ENCODE measurements around the gene STAU1.
"Not testable (repeated sequence)": the region's sequence is repeated elsewhere in the genome, so short reads cannot be mapped to it uniquely, and the experiment has no call there.

STAU1 gene

DNA sequence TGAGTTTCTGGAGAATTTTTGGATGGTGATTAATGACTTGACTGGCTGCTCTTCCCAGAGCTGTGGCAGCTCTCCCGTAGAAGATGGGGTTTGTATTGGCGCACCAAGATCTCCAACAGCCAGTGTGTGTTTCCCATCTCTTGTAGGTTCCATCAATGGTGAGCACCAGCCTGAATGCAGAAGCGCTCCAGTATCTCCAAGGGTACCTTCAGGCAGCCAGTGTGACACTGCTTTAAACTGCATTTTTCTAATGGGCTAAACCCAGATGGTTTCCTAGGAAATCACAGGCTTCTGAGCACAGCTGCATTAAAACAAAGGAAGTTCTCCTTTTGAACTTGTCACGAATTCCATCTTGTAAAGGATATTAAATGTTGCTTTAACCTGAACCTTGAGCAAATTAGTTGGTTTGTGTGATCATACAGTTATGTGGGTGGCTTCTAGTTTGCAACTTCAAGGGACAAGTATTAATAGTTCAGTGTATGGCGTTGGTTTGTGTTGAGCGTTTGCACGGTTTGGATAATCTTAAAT lies 91.9 kb downstream of the STAU1 start:
- no peak for FAIRE-seq
- no peak for TF ChIP-seq TAF1 (IDR thresholded peaks at IDR 0.05; ENCODE audit: low read depth, low read length)
- no peak for TF ChIP-seq POU2F2 (IDR thresholded peaks at IDR 0.05; ENCODE audit: low read depth, low read length)
- no peak for TF ChIP-seq PAX5 (IDR thresholded peaks at IDR 0.05; ENCODE audit: insufficient read depth, low read length, severe bottlenecking)
- no peak for TF ChIP-seq SPI1 (IDR thresholded peaks at IDR 0.05; ENCODE audit: low read depth, low read length)
- no peak for TF ChIP-seq POLR2AphosphoS5 (IDR thresholded peaks at IDR 0.05; ENCODE audit: low read depth, low read length)
- no peak for TF ChIP-seq POLR2A (IDR thresholded peaks at IDR 0.05; ENCODE audit: low read depth, low read length)
- no peak for DNase-seq (ENCODE audit: insufficient read length, low spot score)

DNA sequence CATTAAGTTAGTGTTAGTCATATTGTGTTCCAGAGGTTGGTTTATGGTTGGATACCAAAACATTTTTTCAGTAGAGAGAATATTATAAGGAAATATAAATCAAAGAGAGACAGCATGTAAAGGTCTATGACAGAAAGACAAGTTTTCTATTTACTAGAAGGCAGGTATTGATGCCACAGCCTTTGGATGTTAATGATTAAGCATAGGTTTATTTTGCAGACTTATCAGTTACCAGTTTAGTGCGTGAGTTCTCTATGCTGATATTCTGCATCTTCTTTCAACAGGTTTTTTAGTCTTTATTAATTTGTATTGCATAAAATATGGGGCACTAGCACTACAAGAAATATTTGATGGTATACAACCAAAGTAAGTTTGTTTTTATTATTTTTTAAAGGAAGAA lies 96.4 kb downstream of the STAU1 start:
- FAIRE-seq: no peak
- DNase-seq (ENCODE audit: insufficient read length, low spot score): no peak
- TF ChIP-seq TAF1 (IDR thresholded peaks at IDR 0.05; ENCODE audit: low read depth, low read length) (no peak), POLR2AphosphoS5 (IDR thresholded peaks at IDR 0.05; ENCODE audit: low read depth, low read length) (no peak), SPI1 (IDR thresholded peaks at IDR 0.05; ENCODE audit: low read depth, low read length) (no peak), POU2F2 (IDR thresholded peaks at IDR 0.05; ENCODE audit: low read depth, low read length) (no peak), POLR2A (IDR thresholded peaks at IDR 0.05; ENCODE audit: low read depth, low read length) (no peak), PAX5 (IDR thresholded peaks at IDR 0.05; ENCODE audit: insufficient read depth, low read length, severe bottlenecking) (no peak)

- DNase-seq (ENCODE audit: insufficient read length, low spot score) (no peak), FAIRE-seq (no peak)
- TF ChIP-seq POLR2A (IDR thresholded peaks at IDR 0.05; ENCODE audit: low read depth, low read length) (no peak), POU2F2 (IDR thresholded peaks at IDR 0.05; ENCODE audit: low read depth, low read length) (no peak), PAX5 (IDR thresholded peaks at IDR 0.05; ENCODE audit: insufficient read depth, low read length, severe bottlenecking) (no peak), POLR2AphosphoS5 (IDR thresholded peaks at IDR 0.05; ENCODE audit: low read depth, low read length) (no peak), TAF1 (IDR thresholded peaks at IDR 0.05; ENCODE audit: low read depth, low read length) (no peak), SPI1 (IDR thresholded peaks at IDR 0.05; ENCODE audit: low read depth, low read length) (no peak)
These were observed 97.0 kb downstream of the STAU1 start for GRCh38 chr20:49091104-49091503.

DNA sequence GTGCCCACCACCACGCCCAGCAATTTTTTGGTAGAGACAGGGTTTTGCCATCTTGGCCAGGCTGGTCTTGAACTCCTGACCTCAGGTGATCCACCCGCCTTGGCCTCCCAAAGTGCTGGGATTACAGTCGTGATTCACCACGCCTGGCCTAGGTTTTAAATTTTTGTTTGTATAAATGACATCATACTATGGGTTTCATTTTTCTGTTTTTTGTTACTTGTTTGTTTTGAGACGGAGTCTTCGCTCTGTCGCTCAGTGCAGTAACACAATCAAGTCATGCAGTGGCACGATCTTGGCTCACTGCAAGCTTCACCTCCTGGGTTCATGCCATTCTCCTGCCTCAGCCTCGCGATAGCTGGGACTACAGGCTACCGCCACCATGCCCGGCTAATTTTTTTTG lies 105.8 kb downstream of the STAU1 start:
- FAIRE-seq; DNase-seq (ENCODE audit: insufficient read length, low spot score): not testable (repeated sequence)

DNA sequence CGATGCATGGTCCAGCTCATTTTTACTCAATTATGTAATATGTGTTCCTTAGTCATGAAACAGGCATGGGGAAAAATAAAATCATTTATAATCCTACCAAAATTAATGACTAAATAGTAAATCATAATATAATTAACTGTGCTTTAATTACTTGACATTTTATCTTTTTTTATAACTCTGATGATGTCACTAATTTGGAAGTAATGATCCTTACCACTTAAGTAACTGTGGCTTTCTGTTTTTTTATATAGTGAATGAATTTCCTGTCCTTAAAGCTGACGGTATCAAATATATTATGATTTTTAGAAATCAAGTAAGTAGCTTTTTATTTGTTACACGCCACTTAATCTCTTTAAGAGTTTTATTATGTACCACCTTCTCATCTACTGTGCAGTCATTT lies 109.8 kb downstream of the STAU1 start:
- DNase-seq (ENCODE audit: insufficient read length, low spot score): no peak
- no peak for FAIRE-seq

DNA sequence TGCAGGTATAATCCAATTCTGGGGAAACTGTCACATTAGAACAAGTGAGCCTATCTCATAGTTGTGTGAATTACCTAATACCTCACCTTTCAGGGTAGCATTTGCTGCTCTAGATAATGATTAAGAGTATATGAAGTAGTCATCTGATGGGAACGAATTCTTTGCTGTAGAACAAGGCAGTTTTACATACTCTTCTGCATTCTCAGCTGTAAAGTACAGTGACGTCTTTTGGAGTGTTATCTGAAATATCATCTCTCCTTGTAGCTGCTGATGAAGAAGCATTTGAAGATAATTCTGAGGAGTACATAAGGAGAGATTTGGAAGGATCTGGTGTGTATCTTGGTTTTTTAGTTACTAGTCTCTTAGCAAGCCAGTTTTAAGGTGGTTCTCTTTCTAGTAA lies 113.6 kb downstream of the STAU1 start:
- TF ChIP-seq POLR2A (IDR thresholded peaks at IDR 0.05; ENCODE audit: low read depth, low read length) (no peak), POU2F2 (IDR thresholded peaks at IDR 0.05; ENCODE audit: low read depth, low read length) (no peak), POLR2AphosphoS5 (IDR thresholded peaks at IDR 0.05; ENCODE audit: low read depth, low read length) (no peak), SPI1 (IDR thresholded peaks at IDR 0.05; ENCODE audit: low read depth, low read length) (no peak), PAX5 (IDR thresholded peaks at IDR 0.05; ENCODE audit: insufficient read depth, low read length, severe bottlenecking) (no peak), TAF1 (IDR thresholded peaks at IDR 0.05; ENCODE audit: low read depth, low read length) (no peak)
- FAIRE-seq: no peak
- no peak for DNase-seq (ENCODE audit: insufficient read length, low spot score)

More for the DNA sequence above, 109.8 kb downstream of the STAU1 start:
- TF ChIP-seq PAX5 (IDR thresholded peaks at IDR 0.05; ENCODE audit: insufficient read depth, low read length, severe bottlenecking) (no peak), POLR2A (IDR thresholded peaks at IDR 0.05; ENCODE audit: low read depth, low read length) (no peak), POU2F2 (IDR thresholded peaks at IDR 0.05; ENCODE audit: low read depth, low read length) (no peak), POLR2AphosphoS5 (IDR thresholded peaks at IDR 0.05; ENCODE audit: low read depth, low read length) (no peak)

Measured in GM12891 (cell line).